Liver (tissue), 9 donors: ENCODE results near the gene PYCR2. TPM values are rescaled to one million over a fixed set of nuclear protein-coding genes. Genes with fewer than 3 reads are reported as not detected.
A peak's percentile ranks its signal among the peaks of the same experiment; 100 is the strongest.

ENCODE experiments used
- DNase-seq: peaks from one replicate; pipeline ENCODE4 v3.0.0-alpha.2; 2017; ENCODE audit warnings: low spot score
- H3K27ac ChIP-seq, 2 donors: one replicate each; pipeline ENCODE4 v1.7.0; 2013; ENCODE audit warnings: inconsistent platforms in 2 of 2, low read length in 2 of 2, control low read depth in 1 of 2, low read depth in 1 of 2, mild to moderate bottlenecking in 1 of 2
- H3K27me3 ChIP-seq, 4 donors: one replicate each; pipeline versions ENCODE4 v1.6.1 to v1.7.0; 2013; ENCODE audit warnings: low read length in 3 of 4, inconsistent platforms in 1 of 4, mild to moderate bottlenecking in 1 of 4, moderate library complexity in 1 of 4; ENCODE audit not compliant: control insufficient read depth in 4 of 4, insufficient read depth in 4 of 4
- H3K36me3 ChIP-seq, 4 donors: one replicate each; pipeline versions ENCODE4 v1.6.1 to v1.7.0; 2013; ENCODE audit warnings: low read length in 3 of 4, mild to moderate bottlenecking in 3 of 4, low read depth in 1 of 4, moderate library complexity in 1 of 4; ENCODE audit not compliant: control insufficient read depth in 4 of 4, insufficient read depth in 3 of 4
- H3K4me1 ChIP-seq, 4 donors: one replicate each; pipeline versions ENCODE4 v1.6.1 to v1.7.0; 2013; ENCODE audit warnings: low read length in 3 of 4, mild to moderate bottlenecking in 3 of 4, moderate library complexity in 1 of 4; ENCODE audit not compliant: control insufficient read depth in 4 of 4, insufficient read depth in 4 of 4
- H3K4me3 ChIP-seq, 3 donors: one replicate each; pipeline versions ENCODE4 v1.6.1 to v1.7.0; 2013; ENCODE audit warnings: low read length in 3 of 3, control low read depth in 1 of 3, low read depth in 1 of 3, mild to moderate bottlenecking in 1 of 3
- H3K9ac ChIP-seq, 2 donors: one replicate each; pipeline ENCODE4 v1.7.0; 2013; ENCODE audit warnings: low read length in 2 of 2, mild to moderate bottlenecking in 2 of 2, moderate library complexity in 2 of 2, control low read depth in 1 of 2, low read depth in 1 of 2
- H3K9me3 ChIP-seq, 4 donors: one replicate each; pipeline versions ENCODE4 v1.6.1 to v1.7.0; 2013; ENCODE audit warnings: low read length in 3 of 4; ENCODE audit not compliant: control insufficient read depth in 4 of 4
- CTCF ChIP-seq: fragments of 150-350 bp; IDR thresholded peaks from 2 replicates; pipeline ENCODE4 v1.5.1; 2017; ENCODE audit warnings: improper control_type of control experiment, low read depth, low read length; ENCODE audit not compliant: missing input control
- EGR1 ChIP-seq, 2 donors: IDR thresholded peaks; 2 replicates each; pipeline ENCODE4 v1.6.1; 2016 to 2018; ENCODE audit warnings: antibody characterized with exemption in 2 of 2, low read depth in 2 of 2
- GABPA ChIP-seq, 2 donors: IDR thresholded peaks in 1 of 2; conservative IDR thresholded peaks in 1 of 2; 2 replicates each; pipeline ENCODE4 v1.6.1; 2016; ENCODE audit warnings: antibody characterized with exemption in 2 of 2, mild to moderate bottlenecking in 1 of 2, moderate library complexity in 1 of 2
- HNF4A ChIP-seq, 2 donors: conservative IDR thresholded peaks; 2 replicates each; pipeline ENCODE4 v1.6.1; 2016; ENCODE audit warnings: antibody characterized with exemption in 2 of 2, mild to moderate bottlenecking in 2 of 2
- JUND ChIP-seq, 2 donors: IDR thresholded peaks; 2 replicates each; pipeline ENCODE4 v1.6.1; 2016; ENCODE audit warnings: antibody characterized with exemption in 2 of 2
- RAD21 ChIP-seq, 2 donors: IDR thresholded peaks; 2 replicates each; pipeline ENCODE4 v1.6.1; 2016; ENCODE audit warnings: antibody characterized with exemption in 2 of 2, mild to moderate bottlenecking in 2 of 2
- REST ChIP-seq: IDR thresholded peaks from 2 replicates; pipeline ENCODE4 v1.6.1; 2016; ENCODE audit warnings: antibody characterized with exemption, mild to moderate bottlenecking
- RXRA ChIP-seq, 2 donors: IDR thresholded peaks; 2 replicates each; pipeline ENCODE4 v1.6.1; 2017 to 2018; ENCODE audit warnings: antibody characterized with exemption in 2 of 2, mild to moderate bottlenecking in 1 of 2
- SP1 ChIP-seq: IDR thresholded peaks from 2 replicates; pipeline ENCODE4 v1.6.1; 2018; ENCODE audit warnings: antibody characterized with exemption, mild to moderate bottlenecking
- YY1 ChIP-seq: IDR thresholded peaks from 2 replicates; pipeline ENCODE4 v1.6.1; 2016; ENCODE audit warnings: antibody characterized with exemption, mild to moderate bottlenecking
- WGBS: extraction: QIAGEN DNeasy Blood & Tissue Kit; methylation state at CpG from one replicate; pipeline ENCODE4 v1.1.7; 2013; 5-methylcytosine and 5-hydroxymethylcytosine counted together
- polyA plus RNA-seq, 2 donors: library from polyadenylated mRNA; stranded (reverse) in 1 of 2; unstranded in 1 of 2; fragments of 200-250 nt in 1 of 2; fragments of >200 nt in 1 of 2; fragmentation: Nextera tagmentation in 1 of 2; extraction: Ambion mirVana in 1 of 2; gene quantifications; one replicate each; pipeline versions ENCODE4 v1.2.1 to v1.2.3, GENCODE V29; 2013 to 2015
- total RNA-seq, 2 donors: library from RNA; depleted of rRNA; stranded (reverse); fragments of >200 nt; gene quantifications; one replicate each; pipeline ENCODE4 v1.2.3, GENCODE V29; 2014
- TF ChIP-seq, protein P1 (sequence below): IDR thresholded peaks from 2 replicates; pipeline ENCODE4 v1.6.1; 2016; ENCODE audit warnings: antibody characterized with exemption
- donor health status: healthy.
- donor health status: healthy.
- donor health status: healthy.
- donor health status: healthy.
- donor health status: healthy.

PYCR2 gene
- total and polyA plus RNA-seq, 4 donors = 16.8 to 41.0 (median 33.0) TPM

GRCh38 chr1:225882694-225883615, 41.1 kb downstream of the PYCR2 start:
- H3K27ac ChIP-seq = peak overlapping the region; percentile 97 to 98
- H3K9ac ChIP-seq = peak overlapping the region; percentile 79 to 90
- H3K27me3 ChIP-seq = no peaks in the 10 kb centered on the region
- H3K4me1 ChIP-seq = peaks cover 26 to 59% (median 52%) of the 10 kb centered on the region in 4 donors
- WGBS = 8% methylated on average over 63 of the region's 63 CpGs
- no peaks in the 10 kb centered on the region for H3K36me3 ChIP-seq
- peak; percentile 56 for DNase-seq
- no peaks in the 10 kb centered on the region for H3K9me3 ChIP-seq
- peak overlapping the region; percentile 75 to 94 (median 83) for H3K4me3 ChIP-seq
- no peak for TF ChIP-seq JUND (IDR thresholded peaks at IDR 0.05)
- no peak for TF ChIP-seq RAD21 (IDR thresholded peaks at IDR 0.05)
- peak; percentile 21 for TF ChIP-seq YY1
- TF ChIP-seq CTCF = no peak

DNA sequence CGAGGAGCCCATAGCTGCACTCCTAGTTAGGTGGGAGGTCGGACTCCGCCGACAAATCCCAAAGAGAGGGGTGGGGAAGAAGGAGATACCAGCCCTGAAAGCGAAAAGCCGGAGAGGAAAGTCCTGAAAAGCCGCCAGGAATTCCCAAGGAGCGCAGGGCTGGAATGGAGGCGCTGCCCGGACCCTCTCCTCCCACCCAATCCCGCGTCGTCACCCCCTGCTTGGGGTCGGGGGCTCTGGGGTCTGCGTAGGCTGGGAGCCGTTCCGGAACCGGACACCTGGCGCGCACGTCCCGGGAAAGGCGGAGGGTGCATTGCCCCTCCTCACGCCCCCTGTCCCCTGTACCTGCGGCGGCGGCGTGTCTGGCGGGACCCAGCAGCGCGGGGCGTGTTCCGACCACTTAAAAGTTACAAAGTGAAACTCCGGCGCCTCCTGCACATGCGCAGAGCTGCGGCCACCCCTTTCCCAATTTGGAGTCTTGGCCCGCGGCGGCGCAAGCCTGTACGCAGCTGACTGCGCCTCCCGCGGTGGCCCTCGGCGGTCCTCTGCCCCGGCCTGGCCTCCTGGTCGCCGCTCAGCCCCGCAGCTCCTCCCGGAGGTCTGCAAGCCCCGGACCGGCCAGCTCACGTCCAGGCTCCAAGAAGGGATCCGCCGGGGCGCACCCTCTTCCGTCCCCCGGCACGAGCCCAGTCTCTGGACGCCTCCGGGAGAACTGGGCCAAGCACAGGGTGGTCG, 41.9 kb downstream of the PYCR2 start, which contains the start of gene TMEM63A:
TMEM63A (minus strand) TSS at position 422 of the 735 bp plus-strand sequence. CDS start 4,800 bp downstream, outside the sequence.
- Histone ChIP-seq H3K27ac (peak within 1 kb of the TSS; percentile 97 to 98), H3K4me1 (peaks cover 26 to 65% (median 59%) of the 10 kb centered on the region in 4 donors), H3K4me3 (peak within 1 kb of the TSS; percentile 75 to 94 (median 83)), H3K27me3 (no peaks in the 10 kb centered on the region), H3K9ac (peak within 1 kb of the TSS; percentile 85 to 90), H3K36me3 (no peaks in the 10 kb centered on the region), H3K9me3 (no peaks in the 10 kb centered on the region)
- TF ChIP-seq GABPA (IDR thresholded peaks at IDR 0.05 in 1 of 2, conservative IDR thresholded peaks at IDR 0.05 in 1 of 2) (no peak), RAD21 (IDR thresholded peaks at IDR 0.05) (peak; percentile 43 to 56), RXRA (IDR thresholded peaks at IDR 0.05) (peak in 1 of 2 donors; percentile 16), SP1 (peak; percentile 25), EGR1 (IDR thresholded peaks at IDR 0.05; ENCODE audit: low read depth in 2 of 2) (peak in 1 of 2 donors; percentile 26), HNF4A (conservative IDR thresholded peaks at IDR 0.05) (peak; percentile 49 to 54), REST (peak; percentile 56)
- TF ChIP-seq, protein P1, sequence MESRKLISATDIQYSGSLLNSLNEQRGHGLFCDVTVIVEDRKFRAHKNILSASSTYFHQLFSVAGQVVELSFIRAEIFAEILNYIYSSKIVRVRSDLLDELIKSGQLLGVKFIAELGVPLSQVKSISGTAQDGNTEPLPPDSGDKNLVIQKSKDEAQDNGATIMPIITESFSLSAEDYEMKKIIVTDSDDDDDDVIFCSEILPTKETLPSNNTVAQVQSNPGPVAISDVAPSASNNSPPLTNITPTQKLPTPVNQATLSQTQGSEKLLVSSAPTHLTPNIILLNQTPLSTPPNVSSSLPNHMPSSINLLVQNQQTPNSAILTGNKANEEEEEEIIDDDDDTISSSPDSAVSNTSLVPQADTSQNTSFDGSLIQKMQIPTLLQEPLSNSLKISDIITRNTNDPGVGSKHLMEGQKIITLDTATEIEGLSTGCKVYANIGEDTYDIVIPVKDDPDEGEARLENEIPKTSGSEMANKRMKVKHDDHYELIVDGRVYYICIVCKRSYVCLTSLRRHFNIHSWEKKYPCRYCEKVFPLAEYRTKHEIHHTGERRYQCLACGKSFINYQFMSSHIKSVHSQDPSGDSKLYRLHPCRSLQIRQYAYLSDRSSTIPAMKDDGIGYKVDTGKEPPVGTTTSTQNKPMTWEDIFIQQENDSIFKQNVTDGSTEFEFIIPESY = no peak
- WGBS = under 1% methylated on average over 64 of the region's 64 CpGs
- peak; percentile 87 for DNase-seq
